ENCODE data around the gene NFKBIZ.

DNA sequence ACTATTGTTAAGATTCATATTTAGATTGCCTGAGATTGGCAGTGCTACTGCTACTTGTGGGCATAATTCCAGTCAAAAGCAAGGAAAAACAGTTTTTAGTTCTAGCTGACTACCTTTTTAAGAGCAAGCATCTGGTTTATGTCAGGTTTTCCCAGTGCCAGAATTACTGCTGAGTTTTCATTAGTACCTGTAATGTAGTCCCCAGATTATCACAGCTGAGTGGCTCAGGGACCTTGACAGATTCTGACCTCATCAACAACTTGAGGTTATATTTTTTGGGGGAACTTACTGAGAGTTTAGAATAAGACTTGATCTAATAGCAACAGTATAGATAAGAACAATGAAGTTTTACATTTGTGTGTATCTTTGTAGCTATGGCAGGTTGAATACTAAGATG, 39.3 kb upstream of the NFKBIZ start:
- TF ChIP-seq, protein P1, sequence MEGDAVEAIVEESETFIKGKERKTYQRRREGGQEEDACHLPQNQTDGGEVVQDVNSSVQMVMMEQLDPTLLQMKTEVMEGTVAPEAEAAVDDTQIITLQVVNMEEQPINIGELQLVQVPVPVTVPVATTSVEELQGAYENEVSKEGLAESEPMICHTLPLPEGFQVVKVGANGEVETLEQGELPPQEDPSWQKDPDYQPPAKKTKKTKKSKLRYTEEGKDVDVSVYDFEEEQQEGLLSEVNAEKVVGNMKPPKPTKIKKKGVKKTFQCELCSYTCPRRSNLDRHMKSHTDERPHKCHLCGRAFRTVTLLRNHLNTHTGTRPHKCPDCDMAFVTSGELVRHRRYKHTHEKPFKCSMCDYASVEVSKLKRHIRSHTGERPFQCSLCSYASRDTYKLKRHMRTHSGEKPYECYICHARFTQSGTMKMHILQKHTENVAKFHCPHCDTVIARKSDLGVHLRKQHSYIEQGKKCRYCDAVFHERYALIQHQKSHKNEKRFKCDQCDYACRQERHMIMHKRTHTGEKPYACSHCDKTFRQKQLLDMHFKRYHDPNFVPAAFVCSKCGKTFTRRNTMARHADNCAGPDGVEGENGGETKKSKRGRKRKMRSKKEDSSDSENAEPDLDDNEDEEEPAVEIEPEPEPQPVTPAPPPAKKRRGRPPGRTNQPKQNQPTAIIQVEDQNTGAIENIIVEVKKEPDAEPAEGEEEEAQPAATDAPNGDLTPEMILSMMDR (IDR thresholded peaks at IDR 0.05; ENCODE audit: insufficient read depth, low read length) = no peak
- TF ChIP-seq POLR2AphosphoS5 (IDR thresholded peaks at IDR 0.05; ENCODE audit: low read depth) (no peak), GABPA (IDR thresholded peaks at IDR 0.05; ENCODE audit: low read depth) (no peak), SPI1 (IDR thresholded peaks at IDR 0.05; ENCODE audit: borderline replicate concordance, low read depth) (no peak)
- TF ChIP-seq, protein P2, sequence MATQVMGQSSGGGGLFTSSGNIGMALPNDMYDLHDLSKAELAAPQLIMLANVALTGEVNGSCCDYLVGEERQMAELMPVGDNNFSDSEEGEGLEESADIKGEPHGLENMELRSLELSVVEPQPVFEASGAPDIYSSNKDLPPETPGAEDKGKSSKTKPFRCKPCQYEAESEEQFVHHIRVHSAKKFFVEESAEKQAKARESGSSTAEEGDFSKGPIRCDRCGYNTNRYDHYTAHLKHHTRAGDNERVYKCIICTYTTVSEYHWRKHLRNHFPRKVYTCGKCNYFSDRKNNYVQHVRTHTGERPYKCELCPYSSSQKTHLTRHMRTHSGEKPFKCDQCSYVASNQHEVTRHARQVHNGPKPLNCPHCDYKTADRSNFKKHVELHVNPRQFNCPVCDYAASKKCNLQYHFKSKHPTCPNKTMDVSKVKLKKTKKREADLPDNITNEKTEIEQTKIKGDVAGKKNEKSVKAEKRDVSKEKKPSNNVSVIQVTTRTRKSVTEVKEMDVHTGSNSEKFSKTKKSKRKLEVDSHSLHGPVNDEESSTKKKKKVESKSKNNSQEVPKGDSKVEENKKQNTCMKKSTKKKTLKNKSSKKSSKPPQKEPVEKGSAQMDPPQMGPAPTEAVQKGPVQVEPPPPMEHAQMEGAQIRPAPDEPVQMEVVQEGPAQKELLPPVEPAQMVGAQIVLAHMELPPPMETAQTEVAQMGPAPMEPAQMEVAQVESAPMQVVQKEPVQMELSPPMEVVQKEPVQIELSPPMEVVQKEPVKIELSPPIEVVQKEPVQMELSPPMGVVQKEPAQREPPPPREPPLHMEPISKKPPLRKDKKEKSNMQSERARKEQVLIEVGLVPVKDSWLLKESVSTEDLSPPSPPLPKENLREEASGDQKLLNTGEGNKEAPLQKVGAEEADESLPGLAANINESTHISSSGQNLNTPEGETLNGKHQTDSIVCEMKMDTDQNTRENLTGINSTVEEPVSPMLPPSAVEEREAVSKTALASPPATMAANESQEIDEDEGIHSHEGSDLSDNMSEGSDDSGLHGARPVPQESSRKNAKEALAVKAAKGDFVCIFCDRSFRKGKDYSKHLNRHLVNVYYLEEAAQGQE (IDR thresholded peaks at IDR 0.05; ENCODE audit: insufficient replicate concordance, low read depth) = no peak
